Measurements from ENCODE around the gene RRP9.
A peak's percentile ranks its signal among the peaks of the same experiment; 100 is the strongest.

Gene RRP9

DNA sequence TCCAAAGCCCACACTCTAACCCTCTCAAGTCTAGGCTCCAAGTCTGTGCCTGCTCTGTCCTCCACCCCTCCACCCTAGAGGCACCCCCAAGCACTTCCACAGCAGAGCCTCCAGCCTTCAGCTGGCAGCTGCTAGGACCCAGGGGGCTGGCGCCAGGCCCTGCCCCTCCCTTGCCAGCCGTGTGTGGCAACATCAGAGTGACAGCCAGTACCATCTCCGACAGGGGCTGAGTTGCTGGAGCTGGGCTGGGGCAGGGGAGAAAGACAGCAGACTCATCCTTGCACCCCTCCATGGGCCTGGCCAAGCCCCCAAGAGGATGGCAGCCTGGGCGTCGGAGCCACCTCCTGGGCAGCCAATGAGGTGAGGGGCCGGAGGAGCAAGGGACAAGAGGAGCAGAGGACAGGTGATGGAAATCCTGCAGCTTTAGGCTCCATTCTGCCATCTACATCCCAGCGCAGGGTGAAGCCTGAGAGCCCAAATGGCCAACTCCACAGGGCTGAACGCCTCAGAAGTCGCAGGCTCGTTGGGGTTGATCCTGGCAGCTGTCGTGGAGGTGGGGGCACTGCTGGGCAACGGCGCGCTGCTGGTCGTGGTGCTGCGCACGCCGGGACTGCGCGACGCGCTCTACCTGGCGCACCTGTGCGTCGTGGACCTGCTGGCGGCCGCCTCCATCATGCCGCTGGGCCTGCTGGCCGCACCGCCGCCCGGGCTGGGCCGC lies 13.6 kb upstream of the RRP9 start, which contains the start of gene GPR62:
GPR62 (plus strand) TSS at position 207 of the 718 bp plus-strand sequence; CDS start at position 479, 272 bp downstream.
- no peak for DNase-seq

DNA sequence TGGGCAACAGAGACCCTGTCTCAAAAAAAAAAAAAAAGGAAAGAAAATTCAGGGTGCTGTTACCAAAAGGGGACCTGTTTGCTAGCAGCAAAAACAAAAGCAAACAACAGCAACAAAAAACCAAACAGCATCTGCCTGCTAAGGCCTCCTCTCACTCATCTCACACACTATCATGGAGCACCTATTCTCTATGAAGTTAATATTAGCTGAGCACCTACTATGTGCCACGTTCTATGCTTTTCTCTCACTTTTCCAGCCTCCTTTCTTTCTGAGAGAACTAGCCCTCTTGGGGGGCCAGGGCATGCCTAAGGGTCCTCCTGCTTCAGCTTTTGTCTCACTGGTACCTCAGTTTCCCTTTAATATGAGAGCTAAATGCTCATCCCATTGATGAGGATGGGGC lies 13.0 kb upstream of the RRP9 start:
- DNase-seq: no peak

DNA sequence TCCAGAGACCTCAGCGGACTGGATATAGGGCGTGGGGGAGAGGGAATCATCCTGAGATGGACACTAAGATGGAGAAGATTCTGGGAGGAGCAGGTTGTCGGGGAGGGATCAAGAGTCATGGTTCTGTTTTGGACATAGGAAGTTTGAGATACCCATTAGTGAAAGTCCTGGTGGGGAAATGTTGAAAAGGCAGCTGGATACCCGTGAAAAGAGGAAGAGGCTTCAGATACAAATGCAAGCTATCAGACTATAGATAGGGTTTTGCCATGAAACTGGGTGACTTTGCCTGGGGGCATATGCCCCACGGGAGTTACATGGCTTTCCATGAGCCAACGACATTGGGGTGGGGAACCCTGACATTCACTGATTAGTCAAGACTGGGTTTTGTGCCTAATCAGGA lies 12.4 kb upstream of the RRP9 start:
- DNase-seq: peak; percentile 55

DNA sequence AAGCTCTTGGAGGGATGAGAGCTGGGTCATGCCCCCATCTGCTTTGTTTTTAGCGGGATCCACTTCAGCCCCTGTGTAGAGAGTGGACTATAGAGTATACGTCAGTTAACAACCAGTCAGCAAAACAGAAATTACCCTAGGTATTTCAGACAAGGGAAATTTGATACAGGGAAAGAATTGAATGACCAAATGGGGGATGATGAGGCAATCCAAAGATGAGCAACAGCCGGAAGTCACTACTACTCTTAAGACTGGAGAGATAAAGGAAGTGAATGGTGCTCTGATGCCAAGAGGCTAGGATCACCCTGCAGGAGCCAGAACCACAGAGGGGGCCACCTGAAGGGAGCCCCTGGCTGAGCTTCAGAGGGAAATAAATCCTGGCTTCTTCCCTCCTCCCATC lies 11.7 kb upstream of the RRP9 start:
- no peak for DNase-seq

DNA sequence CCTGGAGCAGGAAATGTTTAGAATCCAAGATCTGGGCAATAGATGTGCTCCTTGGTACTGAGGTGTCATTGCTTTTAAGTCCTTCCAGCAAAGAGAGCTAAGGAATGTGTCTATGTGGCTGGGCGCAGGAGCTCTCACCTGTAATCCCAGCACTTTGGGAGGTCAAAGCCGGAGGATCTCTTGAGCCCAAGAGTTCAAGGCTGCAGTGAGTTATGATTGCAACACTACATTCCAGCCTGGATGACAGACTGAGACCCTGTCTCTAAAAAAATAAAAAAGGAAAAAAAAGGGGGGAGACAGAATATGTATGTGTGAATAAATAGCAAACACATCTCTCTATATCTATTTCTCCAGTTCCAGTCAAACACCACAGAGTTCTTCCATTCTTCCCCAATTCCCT lies 9.2 kb upstream of the RRP9 start:
- DNase-seq: no peak

DNA sequence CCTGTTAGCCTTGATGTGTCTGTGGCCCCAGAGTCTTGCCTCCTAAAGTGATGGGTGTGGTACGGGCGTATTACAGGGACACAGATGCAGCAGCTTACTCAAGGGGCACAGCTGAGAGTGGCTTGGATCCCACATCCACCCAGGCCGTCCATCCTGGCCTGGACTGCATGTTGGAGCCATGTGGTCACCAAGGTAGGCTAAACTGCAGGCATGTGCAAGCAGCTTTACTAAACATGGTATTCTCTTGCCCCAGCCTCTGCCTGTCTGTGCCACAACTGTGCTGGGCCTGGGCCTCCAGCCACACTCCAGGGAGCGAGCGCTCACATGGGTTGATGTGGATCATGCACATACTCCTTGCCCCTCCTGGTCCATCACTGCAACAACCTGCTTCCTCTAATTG lies 7.4 kb upstream of the RRP9 start:
- no peak for DNase-seq

DNA sequence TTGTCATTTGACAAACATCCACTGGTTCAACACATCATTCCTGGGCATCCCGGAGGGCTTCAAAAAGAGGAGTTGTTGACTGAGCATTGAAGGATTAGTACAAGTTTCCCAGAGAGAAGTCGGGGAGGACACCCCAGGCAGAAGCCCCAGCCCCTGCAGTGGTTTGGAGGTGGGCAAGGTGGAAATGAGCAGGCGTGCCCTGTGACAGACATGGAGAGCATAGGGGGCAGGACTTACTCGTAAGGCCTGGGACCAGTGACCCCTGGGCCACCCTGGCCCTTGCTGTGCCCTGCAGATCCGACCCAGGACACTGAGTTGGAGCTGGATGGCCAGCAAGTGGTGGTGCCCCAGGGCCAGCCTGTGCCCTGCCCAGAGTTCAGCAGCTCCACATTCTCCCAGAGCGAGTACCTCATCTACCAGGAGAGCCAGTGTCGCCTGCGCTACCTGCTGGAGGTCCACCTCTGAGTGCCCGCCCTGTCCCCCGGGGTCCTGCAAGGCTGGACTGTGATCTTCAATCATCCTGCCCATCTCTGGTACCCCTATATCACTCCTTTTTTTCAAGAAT lies 6.4 kb upstream of the RRP9 start:
- no peak for DNase-seq

DNA sequence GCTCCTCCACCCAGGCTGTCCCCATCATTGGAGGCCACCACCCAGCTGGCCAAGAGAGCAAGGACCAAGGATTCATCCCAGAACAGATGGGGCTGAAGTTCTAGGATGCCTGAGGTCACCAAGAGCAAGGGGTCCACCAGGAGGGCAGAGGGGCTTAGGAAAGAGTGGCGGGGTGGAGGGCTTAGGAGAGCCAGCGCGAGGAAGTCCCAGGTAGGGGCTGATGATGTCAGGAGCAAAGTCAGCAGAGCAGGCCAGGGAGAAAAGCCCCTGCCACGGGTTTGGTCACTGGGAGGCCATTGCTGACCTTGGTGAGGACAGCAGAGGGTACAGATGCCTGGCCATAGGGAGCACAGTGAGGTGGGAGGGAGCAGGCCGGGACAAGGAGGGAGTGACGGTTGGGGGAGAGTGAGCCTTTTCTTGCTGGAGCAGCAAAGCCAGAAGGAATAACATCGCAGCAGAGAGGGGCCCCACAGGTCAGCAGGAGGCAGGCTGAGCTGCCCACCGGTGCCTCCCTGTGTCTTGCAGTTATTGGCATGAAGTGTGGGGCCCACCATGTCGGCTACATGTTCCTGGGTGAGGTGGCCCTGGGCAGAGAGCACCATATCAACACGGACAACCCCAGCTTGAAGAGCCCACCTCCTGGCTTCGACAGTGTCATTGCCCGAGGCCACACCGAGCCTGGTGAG lies 5.7 kb upstream of the RRP9 start:
- DNase-seq: no peak

DNA sequence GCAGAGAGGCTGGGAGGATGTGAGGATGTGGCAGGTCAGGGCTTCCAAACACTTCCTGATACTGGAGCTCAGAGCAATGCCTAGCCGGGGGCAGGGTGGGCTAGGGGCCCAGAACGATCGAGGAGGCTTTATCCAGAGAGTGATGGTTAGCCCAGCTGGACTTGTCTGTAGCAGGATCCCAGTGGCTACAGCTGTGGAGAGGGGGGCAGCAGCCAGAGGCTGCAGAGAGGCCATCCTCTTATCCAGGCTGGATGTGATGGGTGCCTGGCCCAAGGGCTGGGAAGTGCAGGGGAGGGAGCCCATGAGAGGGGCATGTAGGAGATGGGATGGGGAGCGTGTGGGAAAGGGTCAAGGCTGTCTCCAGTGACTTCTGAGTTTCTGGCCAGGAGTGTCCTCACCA lies 5.1 kb upstream of the RRP9 start:
- DNase-seq: no peak

DNA sequence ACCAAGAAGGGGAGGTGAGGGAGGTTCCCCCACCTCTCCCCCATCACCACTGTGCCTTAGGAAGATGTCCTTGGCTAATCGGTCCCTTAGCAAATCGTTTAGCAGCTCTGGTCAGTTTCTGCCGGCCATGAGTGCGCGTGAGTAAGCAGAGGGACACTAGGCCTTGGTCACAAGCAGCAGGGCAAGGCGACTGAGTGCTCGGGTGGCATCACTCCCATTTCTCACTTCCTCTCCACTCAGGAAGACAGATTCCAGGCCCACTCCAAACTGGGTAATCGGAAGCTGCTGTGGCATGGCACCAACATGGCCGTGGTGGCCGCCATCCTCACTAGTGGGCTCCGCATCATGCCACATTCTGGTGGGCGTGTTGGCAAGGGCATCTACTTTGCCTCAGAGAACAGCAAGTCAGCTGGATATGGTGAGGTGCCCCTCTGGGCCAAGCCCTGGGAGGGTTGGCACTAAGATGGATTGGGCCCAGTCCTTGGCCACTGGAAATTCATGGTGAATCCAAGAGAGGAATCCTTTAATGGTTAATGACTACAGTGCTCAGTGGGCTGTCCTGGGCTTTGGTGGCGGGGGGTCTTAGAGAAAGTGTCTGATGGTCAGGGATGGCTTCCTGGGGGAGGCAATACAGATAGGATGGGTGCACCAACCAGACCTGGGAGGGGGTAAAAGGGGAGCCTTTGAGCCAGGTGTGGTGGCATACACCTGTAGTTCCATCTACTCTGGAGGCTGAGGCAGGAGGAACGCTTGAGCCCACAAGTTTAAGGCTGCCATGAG lies 4.4 kb upstream of the RRP9 start:
- DNase-seq: no peak

DNA sequence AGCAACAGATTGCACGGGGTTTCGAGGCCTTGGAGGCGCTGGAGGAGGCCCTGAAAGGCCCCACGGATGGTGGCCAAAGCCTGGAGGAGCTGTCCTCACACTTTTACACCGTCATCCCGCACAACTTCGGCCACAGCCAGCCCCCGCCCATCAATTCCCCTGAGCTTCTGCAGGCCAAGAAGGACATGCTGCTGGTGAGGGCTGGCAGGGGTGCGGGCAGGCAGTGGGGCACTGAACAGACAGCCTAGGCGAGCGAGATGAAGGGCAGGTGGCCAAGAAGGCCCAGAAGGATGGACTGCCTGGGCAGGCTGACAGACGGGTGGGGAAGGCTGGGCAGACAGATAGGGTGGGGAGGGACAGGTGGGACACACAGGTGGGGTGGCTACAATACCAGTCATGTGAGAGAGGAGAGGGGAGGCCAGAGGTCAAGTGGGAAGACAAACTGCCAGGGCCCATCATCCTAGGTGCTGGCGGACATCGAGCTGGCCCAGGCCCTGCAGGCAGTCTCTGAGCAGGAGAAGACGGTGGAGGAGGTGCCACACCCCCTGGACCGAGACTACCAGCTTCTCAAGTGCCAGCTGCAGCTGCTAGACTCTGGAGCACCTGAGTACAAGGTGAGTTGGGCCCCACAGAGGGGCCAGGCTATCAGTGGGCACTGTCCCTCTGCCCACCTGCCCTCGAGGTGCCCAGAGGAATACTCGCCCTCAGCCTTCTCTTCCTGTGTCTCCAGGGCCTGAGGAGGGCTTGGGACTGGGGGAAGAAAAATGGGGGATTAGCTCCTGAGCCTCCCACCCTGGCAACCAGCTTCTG lies 3.5 kb upstream of the RRP9 start:
- no peak for DNase-seq

DNA sequence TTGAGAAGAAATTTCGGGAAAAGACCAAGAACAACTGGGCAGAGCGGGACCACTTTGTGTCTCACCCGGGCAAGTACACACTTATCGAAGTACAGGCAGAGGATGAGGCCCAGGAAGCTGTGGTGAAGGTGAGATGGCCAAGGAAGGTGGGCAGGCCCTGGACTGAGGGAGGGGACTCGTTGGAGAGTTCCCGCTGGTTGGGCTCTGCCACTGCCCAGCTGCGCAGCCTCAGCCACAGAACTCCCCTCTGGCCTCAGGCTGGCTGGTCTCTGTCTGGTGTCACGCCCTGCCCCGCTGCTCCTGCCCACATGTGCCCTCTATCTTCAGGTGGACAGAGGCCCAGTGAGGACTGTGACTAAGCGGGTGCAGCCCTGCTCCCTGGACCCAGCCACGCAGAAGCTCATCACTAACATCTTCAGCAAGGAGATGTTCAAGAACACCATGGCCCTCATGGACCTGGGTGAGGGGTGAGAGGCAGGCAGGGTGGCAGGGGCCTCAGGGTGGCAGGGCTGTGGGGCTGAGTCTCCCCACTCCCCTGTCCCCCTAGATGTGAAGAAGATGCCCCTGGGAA lies 2.8 kb upstream of the RRP9 start:
- no peak for DNase-seq

DNA sequence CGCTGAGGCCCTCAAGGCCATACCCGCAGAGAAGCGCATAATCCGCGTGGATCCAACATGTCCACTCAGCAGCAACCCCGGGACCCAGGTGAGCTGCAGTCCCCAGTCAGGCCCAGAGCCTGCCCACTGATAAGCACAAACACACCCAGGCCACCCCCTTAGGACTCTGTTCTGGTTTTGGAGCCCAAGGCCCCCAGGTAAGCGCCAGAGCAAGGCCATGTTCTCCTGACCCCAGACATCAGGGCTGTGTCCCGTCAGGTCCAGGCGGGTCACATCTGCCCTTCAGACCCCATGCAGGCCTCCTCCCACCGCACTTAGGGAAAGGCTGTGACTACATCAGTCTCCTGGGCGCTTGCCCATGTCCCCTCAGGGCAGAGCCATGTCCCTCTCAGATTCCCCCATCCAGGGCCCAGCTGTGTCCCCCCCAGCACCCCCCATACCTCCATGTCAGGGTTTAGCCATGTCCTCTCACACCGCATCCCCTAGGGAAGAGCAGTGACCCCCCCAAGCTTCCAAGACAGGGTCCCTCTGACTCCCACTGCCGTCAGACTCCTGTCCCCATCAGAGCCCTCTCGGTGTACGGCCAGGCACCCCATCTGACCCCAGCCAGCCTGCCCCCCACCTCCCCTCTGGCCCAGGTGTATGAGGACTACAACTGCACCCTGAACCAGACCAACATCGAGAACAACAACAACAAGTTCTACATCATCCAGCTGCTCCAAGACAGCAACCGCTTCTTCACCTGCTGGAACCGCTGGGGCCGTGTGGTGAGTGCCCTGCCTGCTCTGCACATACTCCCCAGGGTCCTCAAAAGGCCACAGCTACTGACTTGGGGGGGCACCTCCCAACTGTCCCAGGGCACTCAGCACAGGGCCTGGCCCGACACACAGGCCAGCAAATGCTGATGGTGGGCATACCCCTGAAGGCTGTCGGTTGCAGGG lies 2.0 kb upstream of the RRP9 start:
- no peak for DNase-seq

DNA sequence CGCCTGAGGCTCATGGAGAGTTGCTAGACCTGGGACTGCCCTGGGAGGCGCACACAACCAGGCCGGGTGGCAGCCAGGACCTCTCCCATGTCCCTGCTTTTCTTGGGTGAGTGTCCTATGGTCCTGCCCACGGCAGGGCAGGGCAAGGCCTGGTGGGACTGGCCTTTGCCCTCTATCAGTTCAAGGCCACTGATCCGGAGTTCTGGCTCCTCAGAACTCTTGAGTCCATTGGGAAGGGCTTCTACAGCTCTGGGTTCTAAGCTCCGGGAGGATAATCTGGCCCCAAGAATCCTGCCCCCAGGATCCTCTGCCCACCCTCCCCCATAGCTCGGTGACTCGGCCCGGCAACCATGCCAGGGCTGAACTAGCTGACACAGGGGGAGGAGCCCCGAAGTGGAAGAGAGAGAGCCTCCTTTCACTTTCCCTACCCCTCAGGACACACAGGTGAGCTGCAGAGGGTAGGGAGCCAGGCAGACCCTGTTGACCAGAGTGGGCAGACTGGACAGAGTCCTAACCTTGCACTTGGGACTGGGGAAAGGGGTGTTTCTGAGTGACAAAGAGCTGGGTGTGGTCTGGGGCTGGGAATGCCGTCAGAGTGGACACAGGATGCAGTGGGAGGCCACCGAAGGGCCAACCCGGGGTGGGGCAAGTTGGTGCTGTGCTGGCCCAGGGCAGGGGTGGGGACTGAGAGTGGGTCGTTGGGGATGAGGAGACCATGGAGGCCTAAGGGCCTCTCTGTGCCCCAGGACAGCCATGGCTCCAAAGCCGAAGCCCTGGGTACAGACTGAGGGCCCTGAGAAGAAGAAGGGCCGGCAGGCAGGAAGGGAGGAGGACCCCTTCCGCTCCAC lies 1.1 kb upstream of the RRP9 start:
- DNase-seq: peak; percentile 71

DNA sequence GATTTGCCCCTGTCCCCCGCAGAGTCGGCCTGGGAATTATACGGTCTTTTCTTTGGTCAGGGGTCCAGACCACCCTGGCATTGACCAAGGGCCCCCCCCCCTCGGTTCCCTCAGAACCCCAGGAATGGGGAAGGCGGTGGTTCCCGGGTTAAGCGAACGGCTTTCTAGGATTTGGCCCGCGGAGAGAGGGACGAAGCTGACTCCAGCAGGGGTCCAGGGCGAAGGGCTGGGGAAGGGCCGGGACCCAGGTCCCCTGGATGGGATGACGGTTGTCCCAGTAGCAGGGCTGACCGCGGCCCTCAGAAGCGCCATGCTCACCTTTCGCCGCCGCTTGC lies 274 bp downstream of the RRP9 start:
- no peak for DNase-seq

DNA sequence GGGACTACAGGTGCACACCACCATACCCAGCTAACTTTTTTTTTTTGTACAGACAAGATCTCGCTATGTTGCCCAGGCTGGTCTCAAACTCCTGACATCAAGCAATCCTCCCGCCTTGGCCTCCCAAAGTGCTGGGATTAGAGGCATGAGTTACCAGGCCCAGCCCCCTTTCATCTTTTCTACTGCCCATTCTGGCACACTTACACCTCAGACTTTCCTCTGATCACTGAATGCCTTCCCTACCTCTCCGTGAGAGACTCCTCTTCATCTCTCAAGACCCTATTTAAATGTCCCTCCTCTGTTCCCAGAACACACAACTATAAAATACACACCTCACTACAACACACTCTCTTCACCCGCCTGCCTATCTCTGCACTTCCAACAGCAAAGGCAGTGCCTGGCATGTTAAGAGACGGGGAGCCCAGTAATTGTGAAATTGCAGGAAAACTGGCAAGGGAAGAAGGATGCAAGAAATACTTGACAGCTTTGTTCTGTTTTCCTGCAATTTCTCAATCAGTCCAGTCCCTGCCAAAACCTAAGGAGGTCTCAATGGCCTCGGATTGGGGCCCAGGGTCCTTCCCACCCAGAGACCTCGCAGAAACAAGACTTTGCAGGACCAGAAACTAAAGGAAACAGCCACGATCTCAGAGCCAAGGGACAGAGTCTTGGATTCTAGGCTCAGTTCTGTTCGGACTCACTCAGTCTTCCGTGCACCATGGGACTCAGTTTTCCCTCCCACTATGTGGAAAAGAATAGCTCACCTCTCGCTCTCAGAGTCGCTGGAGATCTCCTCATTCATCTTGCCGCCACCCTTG lies 849 bp downstream of the RRP9 start:
- DNase-seq: no peak

DNA sequence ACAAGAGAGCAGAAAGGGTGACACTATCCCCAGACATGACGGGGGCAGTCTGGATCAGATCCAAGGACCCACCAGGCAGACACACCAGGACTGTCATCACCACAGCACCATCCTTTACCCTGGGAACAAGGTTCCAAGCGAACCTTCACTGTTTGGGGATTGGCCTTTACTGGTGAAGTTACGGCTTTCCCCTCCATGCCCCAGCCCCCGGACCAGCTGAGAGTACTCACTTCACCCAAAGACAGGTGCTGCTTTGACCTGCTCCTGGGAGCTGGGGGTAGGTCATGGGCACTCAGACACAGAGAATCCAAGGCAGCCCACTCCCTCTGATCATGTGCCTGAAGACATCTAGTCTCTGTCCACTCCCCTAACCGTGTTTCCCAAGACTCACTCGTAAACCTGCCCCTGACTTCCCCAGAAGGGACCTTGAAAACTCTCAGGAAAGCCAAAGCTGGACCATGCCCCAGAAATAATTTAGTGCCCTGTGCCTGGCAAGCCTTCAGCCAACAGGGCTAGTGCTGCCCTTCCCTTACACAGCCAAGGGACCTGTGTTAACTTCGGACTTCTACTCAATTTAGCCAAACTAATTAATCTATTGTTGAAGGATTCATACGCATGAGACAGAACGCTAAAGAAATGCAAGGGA lies 2.8 kb downstream of the RRP9 start:
- no peak for DNase-seq

DNA sequence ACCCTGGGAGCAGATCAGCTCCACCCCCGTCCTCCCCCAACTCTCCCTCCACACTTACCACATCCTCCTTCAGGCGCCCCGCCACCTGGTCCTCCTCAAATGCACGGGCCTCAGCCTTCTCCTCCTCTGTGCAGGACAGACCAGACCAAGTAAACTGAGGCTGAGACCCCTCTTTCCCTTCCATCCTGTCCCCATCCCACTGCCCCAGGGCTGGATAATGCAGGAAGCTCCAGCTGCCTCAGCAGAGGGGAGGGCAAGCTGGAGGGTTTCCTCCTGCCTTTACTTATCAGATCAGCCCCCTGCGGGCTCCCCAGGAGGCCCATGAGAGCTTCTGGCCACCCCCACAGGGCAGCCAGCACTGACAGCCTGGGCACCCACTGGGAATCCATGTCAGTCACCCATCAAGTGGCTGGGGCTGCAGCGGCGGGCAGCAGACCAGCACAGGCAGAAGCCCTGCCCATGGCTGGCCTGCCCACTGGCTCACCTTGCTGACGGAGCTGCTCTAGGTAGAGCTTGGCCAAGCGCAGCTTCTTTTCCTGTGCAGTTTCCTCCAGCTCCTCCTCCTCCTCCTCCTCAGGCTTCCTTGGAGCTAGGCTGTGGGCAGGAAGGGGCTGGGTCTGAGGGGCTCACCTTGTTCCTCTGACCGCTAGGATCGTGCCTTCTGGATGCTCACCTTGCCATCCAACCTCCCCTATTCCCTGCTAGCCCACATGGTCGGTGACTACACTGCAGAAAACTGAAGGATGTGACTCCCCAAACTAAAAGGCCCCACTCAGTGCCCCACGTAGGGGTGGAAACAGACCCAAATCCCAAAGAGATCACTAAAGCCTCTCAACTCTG lies 3.9 kb downstream of the RRP9 start:
- no peak for DNase-seq
